IPS-11a (cell line): ENCODE data around the gene BPNT1.
A peak's percentile ranks its signal among the peaks of the same experiment; 100 is the strongest.
"Not testable (repeated sequence)": the region's sequence is repeated elsewhere in the genome, so short reads cannot be mapped to it uniquely, and the experiment has no call there.

ENCODE experiments used
- H3K4me3 ChIP-seq: one replicate; pipeline ENCODE4 v1.5.1; 2013; ENCODE audit warnings: low read depth, low read length, control low read depth

The BPNT1 gene

DNA sequence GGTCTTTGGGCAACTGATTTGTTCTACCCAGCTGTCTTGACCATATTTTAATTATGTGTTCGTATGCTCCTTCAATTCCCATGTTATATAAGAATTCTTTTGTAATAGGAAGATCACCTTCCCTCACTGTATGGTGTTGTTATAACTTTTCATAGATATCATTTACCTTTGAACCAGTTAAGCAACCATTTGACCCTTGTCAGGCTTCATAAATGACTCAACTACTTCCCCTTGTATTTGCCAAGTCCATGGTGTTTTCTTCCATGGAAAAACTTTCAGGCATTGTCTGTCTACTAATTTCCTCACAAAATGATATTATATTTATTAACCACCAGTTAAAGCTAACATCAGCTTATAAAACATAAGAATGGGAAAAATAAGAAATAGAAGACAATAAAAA, 5.1 kb downstream of the BPNT1 start:
- H3K4me3 ChIP-seq: no peak overlapping the region

DNA sequence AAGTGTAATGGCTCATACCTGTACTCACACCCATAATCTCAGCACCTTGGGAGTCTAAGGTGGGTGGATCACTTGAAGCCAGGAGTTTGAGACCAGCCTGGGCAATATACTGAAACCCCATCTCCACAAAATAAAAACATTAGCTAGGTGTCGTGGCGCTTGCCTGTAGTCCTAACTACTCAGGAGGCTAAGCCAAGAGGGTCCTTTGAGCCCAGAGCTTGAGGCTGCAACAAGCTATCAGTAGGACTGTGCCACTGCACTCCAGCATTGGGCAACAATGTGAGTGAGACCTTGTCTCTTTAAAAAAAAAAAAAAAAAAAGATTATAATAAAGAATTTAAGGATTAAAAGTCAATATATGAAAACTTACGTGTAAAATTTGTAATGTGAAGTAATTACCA, 11.7 kb downstream of the BPNT1 start:
- no peak overlapping the region for H3K4me3 ChIP-seq

DNA sequence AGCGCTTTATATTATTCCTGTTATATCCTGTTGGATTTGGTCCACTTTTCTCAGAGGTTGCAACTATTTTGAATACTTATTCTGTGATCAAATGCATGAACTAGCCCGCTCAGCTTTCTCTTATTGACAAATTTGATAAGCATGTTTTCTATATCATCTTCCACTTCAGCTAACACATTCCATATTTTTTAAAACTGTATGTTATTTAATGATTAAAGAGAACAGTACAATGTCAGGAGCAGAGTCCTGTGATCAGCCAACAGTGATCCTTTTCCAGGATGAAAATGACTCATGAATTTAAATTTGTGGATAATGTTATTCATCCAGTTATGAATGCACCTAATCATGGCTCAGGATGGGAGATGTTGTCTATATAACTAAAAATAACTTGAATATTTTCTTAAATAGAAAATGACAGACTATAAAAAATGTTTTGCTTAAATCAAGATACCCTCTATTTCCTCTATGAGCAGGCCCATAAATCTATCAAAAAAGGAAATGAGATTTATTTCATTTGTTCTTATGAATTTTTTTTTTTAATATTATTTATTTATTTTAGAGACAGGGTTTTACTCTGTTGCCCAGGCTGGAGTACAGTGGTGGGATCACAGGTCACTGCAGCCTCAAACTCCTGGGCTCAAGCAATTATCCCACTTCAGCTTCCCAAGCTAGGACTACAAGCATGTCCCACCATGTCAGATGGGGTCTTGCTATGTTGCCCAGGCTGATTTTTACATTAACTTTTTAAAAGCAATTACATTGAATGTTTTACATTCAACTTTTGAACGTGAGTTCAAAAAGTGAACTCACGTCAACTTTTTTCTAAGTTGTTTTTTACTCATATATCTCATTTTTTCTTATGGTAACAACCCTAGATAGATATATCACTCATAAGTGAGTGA, 12.5 kb downstream of the BPNT1 start:
- no peak overlapping the region for H3K4me3 ChIP-seq

DNA sequence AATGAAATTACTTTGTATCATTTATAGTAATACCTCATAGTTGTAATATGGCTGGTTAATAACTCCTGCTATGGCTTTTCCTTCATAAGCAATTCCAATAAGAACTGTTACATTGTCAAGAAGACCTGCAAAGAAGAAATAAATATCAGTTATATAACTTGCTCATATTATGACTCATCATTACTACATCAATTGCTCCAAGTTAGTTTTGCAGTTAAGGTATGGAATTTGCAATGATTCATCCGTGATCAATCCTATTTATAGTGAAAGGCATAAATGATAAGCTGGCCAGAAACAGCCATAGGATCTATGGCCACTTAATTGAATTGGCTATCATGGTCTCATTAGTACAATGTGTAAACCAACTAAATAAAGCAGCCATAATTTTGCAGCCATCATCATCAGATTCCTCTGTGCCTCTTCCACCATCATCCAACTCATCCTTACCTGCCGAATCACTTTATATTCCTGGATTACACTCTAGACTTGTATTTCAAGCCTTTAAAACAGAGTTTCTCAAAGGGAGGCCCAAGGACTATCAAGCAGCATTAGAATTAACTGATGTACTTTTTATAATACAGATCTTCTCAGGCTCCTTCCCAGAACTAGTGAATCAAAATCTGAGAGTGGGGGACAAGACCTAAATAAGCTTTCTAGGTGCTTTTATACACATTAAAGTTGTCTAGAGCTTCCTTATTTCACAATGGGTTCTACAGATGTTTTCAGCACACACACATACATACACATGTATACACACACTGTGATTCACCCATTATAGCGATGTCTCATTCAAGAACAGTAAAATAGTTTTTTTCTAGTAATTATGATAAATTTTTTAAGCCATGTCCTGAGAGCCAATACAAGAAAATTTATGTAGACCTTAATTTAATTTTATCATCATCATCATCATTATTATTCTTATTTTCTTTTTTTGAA, 22.1 kb downstream of the BPNT1 start:
- no peak overlapping the region for H3K4me3 ChIP-seq

DNA sequence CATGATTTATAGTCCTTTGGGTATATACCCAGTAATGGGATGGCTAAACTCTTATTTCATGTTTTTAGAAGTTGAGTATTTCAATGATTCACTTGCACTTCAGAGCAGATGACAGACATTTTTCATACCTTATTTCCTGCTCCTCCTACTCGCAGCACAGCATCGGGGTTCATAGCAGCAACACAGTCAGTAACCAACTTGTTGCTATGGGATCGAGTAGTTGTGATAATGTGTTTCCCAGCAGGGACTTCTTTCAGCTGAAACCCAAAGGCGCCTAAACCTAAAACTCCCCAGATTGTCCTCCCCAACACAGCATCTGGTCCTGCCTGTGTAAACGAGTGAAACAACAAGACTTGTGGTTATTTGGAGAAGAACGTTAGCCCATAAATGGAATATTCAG, 27.0 kb downstream of the BPNT1 start:
- no peak overlapping the region for H3K4me3 ChIP-seq

DNA sequence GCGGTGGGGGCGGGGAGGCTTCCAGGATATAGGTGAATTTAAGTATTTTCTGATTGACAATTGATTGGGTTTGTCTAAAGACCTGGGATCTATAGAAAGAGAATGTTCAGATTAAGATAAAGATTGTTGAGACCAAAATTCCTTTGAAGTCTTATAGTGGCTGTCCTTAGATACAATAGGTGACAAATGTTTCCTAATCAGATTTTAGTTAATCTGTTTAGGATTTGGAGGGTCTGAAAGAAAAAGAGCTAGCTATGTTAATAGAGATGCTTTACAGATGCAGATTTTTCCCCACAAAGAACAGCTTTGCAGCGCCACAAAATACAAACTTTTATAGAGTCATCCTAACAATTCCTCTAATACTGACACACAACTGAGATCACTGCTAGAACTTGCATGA, 28.7 kb downstream of the BPNT1 start:
- H3K4me3 ChIP-seq: no peak overlapping the region

DNA sequence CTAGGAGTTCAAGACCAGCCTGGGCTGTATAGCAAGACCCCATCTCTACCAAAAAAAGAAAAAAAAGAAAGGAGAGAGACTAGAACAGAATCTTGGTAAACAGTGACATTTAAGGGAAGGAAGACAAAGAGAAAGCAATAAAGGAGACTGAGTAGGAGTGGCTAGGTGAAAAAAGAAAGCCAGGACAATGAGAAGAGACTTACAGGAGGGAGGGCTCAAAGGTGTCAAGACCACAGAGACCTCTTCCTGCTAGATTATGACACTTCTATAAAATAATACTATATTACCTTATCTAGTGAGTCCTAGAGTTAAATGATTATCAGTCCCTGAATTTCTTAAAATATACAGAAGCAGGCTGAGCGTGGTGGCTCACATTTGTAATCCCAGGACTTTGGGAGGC, 33.2 kb downstream of the BPNT1 start:
- no peak overlapping the region for H3K4me3 ChIP-seq

DNA sequence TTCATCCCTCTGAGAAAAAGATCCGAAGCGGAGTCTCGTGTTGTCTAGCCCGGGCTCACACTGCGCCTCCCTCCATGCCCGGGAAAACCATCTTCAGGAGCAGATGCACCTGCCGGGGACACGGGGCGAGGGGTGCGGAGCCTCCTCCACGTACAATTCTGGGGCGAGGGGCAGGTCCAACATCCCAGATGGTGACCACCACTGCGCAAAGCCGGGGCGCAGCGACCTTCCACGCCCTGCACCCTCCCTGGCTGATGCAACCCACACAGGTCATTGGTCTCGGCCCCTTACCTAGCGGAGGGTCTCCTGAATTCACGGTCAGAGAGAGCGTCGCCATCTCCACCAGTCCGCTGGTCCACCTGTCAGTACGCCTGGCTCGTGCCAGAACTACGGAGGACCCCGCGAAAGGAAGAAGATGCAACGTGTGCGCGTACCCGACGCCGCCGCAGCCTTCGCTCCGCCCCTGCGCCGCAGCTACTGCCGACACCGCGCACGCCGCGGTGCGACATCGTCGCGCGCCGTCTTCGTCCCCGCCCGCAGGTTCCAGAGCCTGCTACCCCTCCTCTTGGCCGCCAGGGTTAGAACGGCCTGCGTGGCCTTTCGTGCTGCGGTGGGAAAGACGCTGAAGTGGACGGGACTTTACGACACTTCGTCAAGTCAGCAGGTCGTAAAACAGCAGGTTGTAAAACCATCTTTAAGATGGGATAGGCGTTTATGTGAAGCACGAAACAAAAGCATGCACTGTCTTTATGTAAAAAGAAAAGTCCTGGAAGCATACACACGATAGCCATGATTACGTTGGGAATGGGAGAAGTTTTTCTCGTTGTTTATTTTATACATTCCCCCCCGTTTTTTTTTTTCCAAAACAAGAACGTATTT, 43.3 kb downstream of the BPNT1 start, which contains the start of gene EPRS1:
Gene EPRS1 (minus strand): TSS at position 454 of the 879 bp plus-strand sequence. CDS start 117 bp downstream, at position 337.
- peak within 1 kb of the TSS; percentile 98 for H3K4me3 ChIP-seq

DNA sequence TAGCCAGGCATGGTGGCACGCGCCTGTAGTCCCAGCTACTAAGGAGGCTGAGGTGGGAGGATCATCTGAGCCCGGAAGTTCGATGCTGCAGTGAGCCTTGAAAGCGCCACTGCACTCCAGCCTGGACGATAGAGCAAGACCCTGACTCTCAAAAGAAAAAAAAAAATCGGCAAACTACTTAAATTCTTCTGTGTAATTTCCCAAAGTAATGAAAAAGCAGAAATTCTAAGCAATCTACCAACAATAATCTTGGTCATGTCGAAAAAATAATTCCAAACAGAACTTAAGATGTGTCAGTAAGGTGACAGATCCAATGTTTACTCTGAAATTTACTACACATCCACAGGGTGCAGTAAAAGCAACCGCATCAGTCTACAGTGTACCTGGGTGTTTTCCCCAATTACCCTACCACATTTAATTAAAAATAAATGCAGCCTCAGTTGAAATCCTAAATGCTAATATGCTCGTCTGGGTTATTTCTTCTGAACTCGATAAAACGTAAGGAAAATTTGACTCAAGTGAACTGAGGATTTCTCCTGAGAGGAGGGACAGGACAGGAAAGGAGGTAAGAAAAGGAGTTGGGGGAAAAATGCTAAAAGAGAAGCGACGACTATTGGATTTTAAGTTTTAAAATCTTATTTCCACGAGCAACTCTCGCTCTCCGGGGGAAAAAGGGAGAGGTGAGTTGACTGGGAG, 44.1 kb downstream of the BPNT1 start:
- peak overlapping the region; percentile 98 for H3K4me3 ChIP-seq

DNA sequence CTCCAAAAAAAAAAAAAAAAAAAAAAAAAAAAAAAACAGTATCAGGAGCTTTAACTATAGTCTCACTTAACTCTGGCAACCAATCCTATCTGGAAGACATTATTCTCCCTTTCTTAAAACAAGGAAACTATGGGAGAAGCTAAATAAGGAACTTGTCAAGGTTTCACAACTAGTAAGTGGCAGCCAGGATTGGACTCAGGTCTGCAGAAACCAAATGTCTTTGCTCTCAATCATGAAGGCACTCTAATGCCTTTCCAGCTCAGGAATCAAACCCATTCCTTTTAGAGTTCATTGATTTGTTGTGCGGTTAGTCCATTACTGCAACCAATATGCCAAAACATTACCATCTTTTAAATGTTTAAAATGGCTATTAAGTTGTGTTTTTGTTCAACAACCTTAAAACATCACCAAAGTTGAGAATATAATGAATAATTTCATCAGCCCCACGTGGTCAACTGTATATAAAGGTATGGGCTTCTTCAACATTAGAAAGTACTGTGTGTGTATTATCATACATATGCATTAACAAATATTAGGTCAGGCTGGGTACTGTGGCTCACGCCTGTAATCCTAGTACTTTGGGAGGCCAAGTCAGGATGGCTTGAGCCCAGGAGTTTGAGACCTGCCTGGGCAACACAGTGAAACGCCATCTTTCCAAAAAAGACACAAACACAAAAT, 44.8 kb downstream of the BPNT1 start:
- H3K4me3 ChIP-seq: peak overlapping the region; percentile 98

DNA sequence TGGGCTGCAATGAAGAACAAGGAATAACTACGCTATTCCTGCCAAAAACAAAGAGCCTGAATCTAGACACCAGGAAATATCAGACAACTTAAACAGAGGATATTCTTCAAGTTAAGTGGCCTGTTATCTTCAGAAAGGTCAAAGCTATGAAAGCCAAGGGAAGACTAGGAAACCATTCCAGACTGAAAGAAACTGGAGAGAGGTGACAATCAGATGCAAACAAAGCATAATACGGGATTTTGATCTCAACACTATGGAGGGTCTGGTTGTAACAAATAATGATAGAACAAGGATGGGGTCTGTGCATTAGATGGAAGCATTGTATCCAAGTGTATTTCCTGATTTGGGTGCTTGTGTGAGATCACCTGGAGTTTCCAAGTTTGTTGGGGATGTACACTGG, 45.9 kb downstream of the BPNT1 start:
- no peak overlapping the region for H3K4me3 ChIP-seq

DNA sequence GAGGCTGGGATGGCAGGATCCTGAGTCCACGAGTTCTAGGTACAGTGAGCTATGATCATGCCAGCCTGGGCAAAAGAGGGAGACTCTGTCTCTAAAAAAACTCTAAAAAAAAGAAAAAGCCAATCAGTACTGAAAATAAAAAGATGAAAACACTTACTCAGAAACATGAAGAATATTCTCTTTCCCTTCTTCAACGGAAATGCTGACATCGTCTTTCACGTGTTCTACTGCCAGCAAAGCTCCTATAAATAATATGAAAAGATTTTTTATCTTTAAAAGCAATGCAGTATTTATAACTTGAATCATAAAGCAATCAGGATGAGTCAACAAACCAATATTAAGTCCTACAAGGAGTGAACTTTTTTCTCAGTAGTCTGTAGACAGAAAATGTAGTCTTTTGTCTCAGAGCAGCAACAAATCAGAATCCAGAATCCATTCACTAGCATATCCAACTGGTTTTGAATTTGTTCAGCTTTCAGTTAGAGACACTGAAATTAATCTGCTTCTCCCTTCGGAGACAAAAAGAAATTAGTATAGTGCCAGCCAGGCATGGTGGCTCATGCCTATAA, 49.5 kb downstream of the BPNT1 start:
- no peak overlapping the region for H3K4me3 ChIP-seq

DNA sequence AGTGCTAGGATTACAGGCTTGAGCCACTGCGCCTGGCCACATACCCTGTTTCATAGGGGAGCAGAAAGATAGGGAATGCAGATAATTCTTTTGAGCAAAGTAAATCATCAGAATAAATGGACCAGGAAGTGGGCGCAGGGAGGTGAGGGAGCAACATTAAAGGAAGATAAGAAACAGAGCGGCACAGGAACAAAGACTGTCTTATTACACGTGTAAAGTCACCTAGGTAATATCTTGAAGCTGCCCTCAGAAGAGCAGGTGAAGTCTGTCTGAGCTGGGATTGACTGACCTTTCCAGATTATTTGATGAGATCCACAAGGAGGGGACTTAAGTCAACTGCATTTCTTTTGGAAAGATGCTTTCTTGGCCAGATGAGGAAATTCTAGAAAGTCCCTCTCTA, 50.9 kb downstream of the BPNT1 start:
- H3K4me3 ChIP-seq: no peak overlapping the region

DNA sequence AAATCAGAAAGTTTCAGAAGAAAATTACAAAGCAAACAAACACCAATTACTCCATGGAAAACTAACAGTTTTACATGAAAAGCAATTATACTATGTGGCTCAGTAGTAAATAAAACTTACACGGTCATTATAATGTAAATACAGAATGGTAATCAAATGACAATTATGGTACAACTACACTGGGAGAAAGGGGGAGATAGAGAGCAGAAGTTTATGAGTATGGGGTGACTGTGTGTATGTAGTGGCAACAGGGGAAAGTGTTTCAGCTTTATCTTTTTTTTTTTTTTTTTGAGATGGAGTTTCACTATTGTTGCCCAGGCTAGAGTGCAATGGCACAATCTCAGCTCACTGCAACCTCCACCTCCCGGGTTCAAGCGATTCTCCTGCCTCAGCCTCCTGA, 51.8 kb downstream of the BPNT1 start:
- not testable (repeated sequence) for H3K4me3 ChIP-seq

DNA sequence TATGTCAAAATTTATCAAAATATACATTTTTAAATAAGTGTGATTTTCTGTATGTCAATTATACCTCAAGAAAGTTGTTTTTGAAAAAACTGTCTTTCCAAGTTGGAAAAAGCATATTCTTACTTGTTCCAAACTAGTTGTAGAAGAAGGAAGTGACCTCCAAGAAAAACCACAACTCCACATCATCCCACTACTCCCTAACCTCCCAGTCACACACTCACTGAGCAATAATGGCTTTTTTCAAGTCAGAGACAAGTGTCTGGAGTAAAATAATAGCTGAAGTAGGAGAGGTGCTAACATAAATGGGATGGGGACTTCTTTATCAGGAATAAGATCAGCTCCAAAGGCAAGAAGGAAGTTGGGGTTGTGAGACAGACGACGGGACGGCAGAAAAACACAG, 56.7 kb downstream of the BPNT1 start:
- H3K4me3 ChIP-seq: no peak overlapping the region

DNA sequence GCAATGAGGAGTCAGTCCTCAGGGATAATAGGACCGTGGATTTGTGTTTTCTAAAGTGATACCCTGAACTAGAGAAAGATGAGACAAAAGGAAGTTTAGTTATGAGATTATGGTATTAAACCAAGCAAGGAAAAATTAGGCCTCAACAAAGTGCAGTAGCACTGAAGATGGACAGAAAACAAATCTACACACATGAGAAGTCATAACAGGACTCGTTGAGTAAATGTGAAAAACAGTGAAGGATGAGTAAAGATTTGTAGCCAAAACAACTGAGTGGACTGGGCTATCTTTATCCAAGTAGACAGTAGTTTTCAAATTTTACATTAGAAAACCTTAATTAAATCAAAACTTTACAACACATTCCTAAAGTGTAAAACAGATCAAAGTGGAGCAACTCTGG, 58.3 kb downstream of the BPNT1 start:
- H3K4me3 ChIP-seq: no peak overlapping the region

DNA sequence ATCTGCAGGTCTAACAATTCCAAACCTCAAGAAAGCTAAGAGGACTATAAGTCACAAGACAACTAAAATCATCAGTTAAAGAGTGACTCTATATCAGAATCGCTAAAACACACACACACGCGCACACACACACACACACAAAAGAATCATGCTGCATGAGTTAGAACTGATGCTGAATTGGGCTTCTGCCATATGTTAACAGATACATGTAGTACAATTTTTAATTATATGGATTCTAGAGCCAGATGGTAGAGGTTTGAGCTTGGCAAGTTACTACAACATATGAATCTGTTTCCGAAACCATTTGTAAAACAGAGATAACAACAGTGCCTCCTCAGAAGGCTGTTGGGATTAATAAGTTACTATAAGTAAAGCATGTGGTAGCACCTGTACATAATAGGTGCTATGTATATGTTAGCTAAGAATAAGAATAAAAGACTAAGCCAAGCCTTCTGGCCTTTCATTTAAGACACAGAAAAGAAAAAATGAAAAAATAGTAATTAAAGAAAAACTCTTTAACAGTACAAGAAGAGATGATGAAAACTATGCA, 61.2 kb downstream of the BPNT1 start:
- H3K4me3 ChIP-seq: no peak overlapping the region

DNA sequence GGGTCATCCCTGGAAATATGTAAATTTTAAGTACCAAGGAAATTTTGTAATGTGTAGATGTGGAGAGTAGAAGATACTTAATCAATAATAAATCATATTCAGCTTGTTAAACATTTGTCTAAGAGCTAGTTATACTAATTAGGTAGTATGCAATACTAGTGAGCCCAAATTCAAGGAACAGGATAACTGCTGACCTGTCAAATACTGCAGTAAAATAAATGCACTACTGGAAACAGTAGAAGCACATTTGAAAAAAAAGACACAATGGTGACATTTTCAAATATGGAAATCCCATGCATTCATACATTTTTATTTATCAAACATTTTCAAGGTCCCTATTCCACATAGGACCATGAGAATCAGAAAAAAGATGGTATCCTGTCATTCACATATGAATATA, 70.5 kb downstream of the BPNT1 start:
- no peak overlapping the region for H3K4me3 ChIP-seq

DNA sequence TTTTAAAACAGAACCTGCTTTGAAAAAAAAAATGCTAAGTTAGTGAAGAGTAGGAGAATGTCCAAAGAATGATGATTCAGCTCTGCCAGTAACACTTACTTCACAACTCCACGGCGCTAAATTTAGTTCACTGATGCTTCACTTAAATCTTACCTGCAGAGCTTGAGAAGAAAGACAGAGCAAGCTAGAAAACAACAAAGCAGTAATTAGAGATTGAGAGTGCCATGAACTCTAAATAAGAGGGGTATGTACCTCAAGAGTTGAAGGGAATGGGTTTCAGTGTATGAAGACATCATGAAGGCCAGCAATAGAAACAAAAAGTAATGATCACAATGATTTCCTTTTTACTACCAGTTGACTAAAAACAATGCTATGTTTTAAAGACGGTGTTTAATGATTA, 76.1 kb downstream of the BPNT1 start:
- no peak overlapping the region for H3K4me3 ChIP-seq
